Stimulated activated CD8-positive, alpha-beta memory T cell treated with anti-CD3 and anti-CD28 coated beads, Interleukin-12 subunit alpha, Interleukin-12 subunit beta, amount 100 ng/mL, for 1 hour (primary cell): ENCODE data around the gene TRAPPC12.
"Not testable (repeated sequence)": the region's sequence is repeated elsewhere in the genome, so short reads cannot be mapped to it uniquely, and the experiment has no call there.

Experiments used
- DNase-seq: peaks from one replicate; pipeline ENCODE4 v3.0.0-alpha.2; 2020; ENCODE audit warnings: low read depth

TRAPPC12 gene

GRCh38 chr2:3379647-3380534, at the start of gene TRAPPC12:
TRAPPC12 (plus strand) TSS chr2:3379694; CDS start chr2:3387624, 7,930 bp downstream.
- DNase-seq, result peak; percentile 88

- no peak for DNase-seq
These were observed 47.4 kb upstream of the TRAPPC12 start for GRCh38 chr2:3332133-3332532.

- DNase-seq, result no peak
These were observed 44.8 kb upstream of the TRAPPC12 start for GRCh38 chr2:3334392-3335345.

GRCh38 chr2:3336844-3337243, 42.6 kb upstream of the TRAPPC12 start:
- DNase-seq, result no peak

- no peak for DNase-seq
These were observed 41.2 kb upstream of the TRAPPC12 start for GRCh38 chr2:3338340-3338739.

GRCh38 chr2:3340144-3340543, 39.4 kb upstream of the TRAPPC12 start:
- no peak for DNase-seq

GRCh38 chr2:3341336-3341735, 38.2 kb upstream of the TRAPPC12 start:
- DNase-seq, result no peak

GRCh38 chr2:3342324-3342723, 37.2 kb upstream of the TRAPPC12 start:
- DNase-seq, result no peak

- no peak for DNase-seq
These were observed 36.5 kb upstream of the TRAPPC12 start for GRCh38 chr2:3343012-3343411.

- no peak for DNase-seq
These were observed 34.6 kb upstream of the TRAPPC12 start for GRCh38 chr2:3344897-3345296.

GRCh38 chr2:3345621-3346020, 33.9 kb upstream of the TRAPPC12 start:
- no peak for DNase-seq

GRCh38 chr2:3348767-3349166, 30.7 kb upstream of the TRAPPC12 start:
- no peak for DNase-seq

- DNase-seq, result no peak
These were observed 30.2 kb upstream of the TRAPPC12 start for GRCh38 chr2:3349211-3349693.

- DNase-seq, result no peak
These were observed 24.5 kb upstream of the TRAPPC12 start for GRCh38 chr2:3354986-3355385.

- no peak for DNase-seq
These were observed 23.4 kb upstream of the TRAPPC12 start for GRCh38 chr2:3355951-3356569.

- no peak for DNase-seq
These were observed 22.7 kb upstream of the TRAPPC12 start for GRCh38 chr2:3356799-3357198.

- not testable (repeated sequence) for DNase-seq
These were observed 22.0 kb upstream of the TRAPPC12 start for GRCh38 chr2:3357446-3357845.

- no peak for DNase-seq
These were observed 21.6 kb upstream of the TRAPPC12 start for GRCh38 chr2:3357926-3358325.

GRCh38 chr2:3361518-3362389, 17.7 kb upstream of the TRAPPC12 start:
- DNase-seq, result no peak

- no peak for DNase-seq
These were observed 14.3 kb upstream of the TRAPPC12 start for GRCh38 chr2:3365219-3365618.

GRCh38 chr2:3368261-3368722, 11.2 kb upstream of the TRAPPC12 start:
- DNase-seq, result no peak
